GM23338 (cell line): ENCODE results near the gene NAALADL2. TPM values are rescaled to one million over a fixed set of nuclear protein-coding genes. Genes with fewer than 3 reads are reported as not detected.

Experiments used
- ATAC-seq: fragments of 200-7000 bp; cut with Tn5 transposase; 3 replicates; pipeline ENCODE4 v1.9.1; 2020
- DNase-seq: peaks from one replicate; pipeline ENCODE4 v3.0.0-alpha.2; 2015; ENCODE audit warnings: low spot score
- H2AFZ ChIP-seq: fragments of 200-600 bp; sonication (generic); 2 replicates; pipeline ENCODE4 v1.8.0; 2016; ENCODE audit warnings: antibody characterized with exemption, mild to moderate bottlenecking, moderate library complexity
- H3F3A ChIP-seq: fragments of 200-600 bp; sonication (generic); replicated peaks from 2 replicates; pipeline ENCODE4 v1.8.0; 2017; ENCODE audit warnings: antibody characterized with exemption, mixed run types, low read depth
- H3K27ac ChIP-seq: fragments of 200-600 bp; sonication (generic); 2 replicates; pipeline ENCODE4 v1.6.1; 2016; ENCODE audit warnings: low read depth
- H3K27me3 ChIP-seq: fragments of 200-600 bp; sonication (generic); 2 replicates; pipeline ENCODE4 v1.8.0; 2016; ENCODE audit warnings: mild to moderate bottlenecking, mixed run types, moderate library complexity; ENCODE audit not compliant: insufficient read depth
- H3K36me3 ChIP-seq: fragments of 200-600 bp; sonication (generic); 2 replicates; pipeline ENCODE4 v1.8.0; 2016; ENCODE audit warnings: mild to moderate bottlenecking; ENCODE audit not compliant: insufficient read depth
- H3K4me1 ChIP-seq: fragments of 200-600 bp; sonication (generic); 2 replicates; pipeline ENCODE4 v1.8.0; 2016; ENCODE audit warnings: mild to moderate bottlenecking, moderate library complexity; ENCODE audit not compliant: insufficient read depth
- H3K4me2 ChIP-seq: fragments of 200-600 bp; sonication (generic); 2 replicates; pipeline ENCODE4 v1.7.1; 2017; ENCODE audit warnings: mixed run types
- H3K4me3 ChIP-seq: fragments of 200-600 bp; sonication (generic); 2 replicates; pipeline ENCODE4 v1.6.1; 2016; ENCODE audit warnings: mixed run types
- H3K79me2 ChIP-seq: fragments of 200-600 bp; sonication (generic); replicated peaks from 2 replicates; pipeline ENCODE4 v1.8.0; 2017; ENCODE audit warnings: mild to moderate bottlenecking; ENCODE audit not compliant: insufficient read depth
- H3K9me2 ChIP-seq: fragments of 200-600 bp; sonication (generic); 2 replicates; pipeline ENCODE4 v1.8.0; 2017; ENCODE audit not compliant: insufficient read depth
- H4K20me1 ChIP-seq: fragments of 200-600 bp; sonication (generic); replicated peaks from 2 replicates; pipeline ENCODE4 v1.8.0; 2017; ENCODE audit warnings: mild to moderate bottlenecking; ENCODE audit not compliant: insufficient read depth
- H3K27ac Mint-ChIP-seq: 2 replicates; pipeline ENCODE4 v1.8.0; 2020; ENCODE audit warnings: inconsistent platforms, mild to moderate bottlenecking, moderate library complexity, mixed read lengths
- H3K27me3 Mint-ChIP-seq: 3 replicates; pipeline ENCODE4 v1.8.0; 2022; ENCODE audit warnings: low read depth, mild to moderate bottlenecking, moderate library complexity, mixed read lengths, inconsistent platforms; ENCODE audit not compliant: insufficient read depth, poor library complexity
- H3K36me3 Mint-ChIP-seq: 3 replicates; pipeline ENCODE4 v1.8.0; 2021; ENCODE audit warnings: low read depth, mild to moderate bottlenecking, inconsistent platforms, moderate library complexity, mixed read lengths
- H3K4me1 Mint-ChIP-seq: 3 replicates; pipeline ENCODE4 v1.8.0; 2020; ENCODE audit warnings: mild to moderate bottlenecking, inconsistent platforms, mixed read lengths
- H3K4me3 Mint-ChIP-seq: 3 replicates; pipeline ENCODE4 v1.8.0; 2021; ENCODE audit warnings: moderate library complexity, mild to moderate bottlenecking, inconsistent platforms, mixed read lengths
- H3K9me3 Mint-ChIP-seq: 3 replicates; pipeline ENCODE4 v1.8.0; 2020; ENCODE audit warnings: moderate library complexity, mild to moderate bottlenecking, inconsistent platforms, mixed read lengths
- CREB1 ChIP-seq: fragments of 250-450 bp; sonication (Bioruptor Pico); IDR thresholded peaks from 2 replicates; pipeline ENCODE4 v1.5.0; 2020; ENCODE audit warnings: low read depth, mild to moderate bottlenecking, moderate library complexity
- CTCF ChIP-seq, 2 experiments: fragments of 200-600 bp in 1 of 2; sonication (generic) in 1 of 2; conservative IDR thresholded peaks; 2 replicates each; pipeline versions ENCODE4 v1.5.1 to v1.6.1; 2016 to 2017; ENCODE audit warnings: antibody characterized with exemption in 2 of 2, low read depth in 2 of 2, mild to moderate bottlenecking in 2 of 2, moderate library complexity in 1 of 2
- ETS1 ChIP-seq: IDR thresholded peaks from 2 replicates; pipeline ENCODE4 v1.6.1; 2016; ENCODE audit warnings: antibody characterized with exemption
- EZH2 ChIP-seq: fragments of 200-600 bp; sonication (generic); IDR thresholded peaks from one replicate; pipeline ENCODE4 v1.8.0; 2017; ENCODE audit warnings: antibody characterized with exemption, mild to moderate bottlenecking, low read depth; ENCODE audit not compliant: unreplicated experiment
- EZH2phosphoT487 ChIP-seq: fragments of 200-600 bp; sonication (generic); IDR thresholded peaks from one replicate; pipeline ENCODE4 v1.8.1; 2018; ENCODE audit warnings: antibody characterized with exemption; ENCODE audit not compliant: unreplicated experiment
- JUNB ChIP-seq: IDR thresholded peaks from one replicate; pipeline ENCODE4 v1.6.1; 2016; ENCODE audit warnings: antibody characterized with exemption; ENCODE audit not compliant: unreplicated experiment
- NANOG ChIP-seq: IDR thresholded peaks from 2 replicates; pipeline ENCODE4 v1.6.1; 2016; ENCODE audit warnings: antibody characterized with exemption, borderline replicate concordance
- POLR2AphosphoS5 ChIP-seq: IDR thresholded peaks from 2 replicates; pipeline ENCODE4 v1.6.1; 2016; ENCODE audit warnings: antibody characterized with exemption, low read depth
- REST ChIP-seq: IDR thresholded peaks from one replicate; pipeline ENCODE4 v1.6.1; 2018; ENCODE audit warnings: antibody characterized with exemption; ENCODE audit not compliant: unreplicated experiment
- STAT1 ChIP-seq: IDR thresholded peaks from one replicate; pipeline ENCODE4 v1.6.1; 2016; ENCODE audit warnings: antibody characterized with exemption; ENCODE audit not compliant: unreplicated experiment
- ZNF114 ChIP-seq: fragments of 250-450 bp; sonication (Bioruptor Pico); IDR thresholded peaks from 2 replicates; pipeline ENCODE4 v1.5.0; 2020; ENCODE audit warnings: mild to moderate bottlenecking, moderate library complexity
- ZNF331 ChIP-seq: fragments of 250-450 bp; sonication (Bioruptor Pico); IDR thresholded peaks from 2 replicates; pipeline ENCODE4 v1.5.0; 2020; ENCODE audit warnings: low read depth, mild to moderate bottlenecking, moderate library complexity
- ZNF462 ChIP-seq: fragments of 250-450 bp; sonication (Bioruptor Pico); IDR thresholded peaks from 2 replicates; pipeline ENCODE4 v1.5.0; 2020; ENCODE audit warnings: mild to moderate bottlenecking, moderate library complexity
- polyA plus RNA-seq: library from polyadenylated mRNA; unstranded; fragments of >200 nt; fragmentation: Nextera tagmentation; extraction: Ambion mirVana; gene quantifications from 2 replicates; pipeline ENCODE4 v1.2.1, GENCODE V29; 2016
- total RNA-seq: library from RNA; depleted of rRNA; stranded (reverse); fragments of >200 nt; shearing (Covaris generic); gene quantifications from 2 replicates; pipeline ENCODE4 v1.2.3, GENCODE V29; 2014

Gene NAALADL2
- total and polyA plus RNA-seq, 2 experiments from 2014 or later = 1.6 to 2.6 TPM

GRCh38 chr3:175184392-175184791 lies 325.3 kb downstream of the NAALADL2 start:
- Histone ChIP-seq H3K9me2 (no peaks in the 10 kb centered on the region), H3K4me3 (no peak overlapping the region), H3K4me1 (no peaks in the 10 kb centered on the region), H3K4me2 (no peak overlapping the region), H3K36me3 (no peaks in the 10 kb centered on the region), H2AFZ (no peak overlapping the region), H3K79me2 (no peaks in the 10 kb centered on the region), H4K20me1 (no peaks in the 10 kb centered on the region), H3K27me3 (no peaks in the 10 kb centered on the region), H3F3A (no peaks in the 10 kb centered on the region), H3K27ac (no peak overlapping the region)
- peaks cover 4% of the 10 kb centered on the region for H3K27me3 Mint-ChIP-seq
- H3K27ac Mint-ChIP-seq = no peak overlapping the region
- H3K9me3 Mint-ChIP-seq = no peaks in the 10 kb centered on the region
- DNase-seq = no peak
- no peak for ATAC-seq
- TF ChIP-seq NANOG = no peak
- no peak for TF ChIP-seq STAT1
- TF ChIP-seq POLR2AphosphoS5 = no peak
- no peak for TF ChIP-seq ZNF331 (CRISPR knock-in tag)
- no peak for TF ChIP-seq ZNF462 (CRISPR knock-in tag)
- no peak for TF ChIP-seq ZNF114 (CRISPR knock-in tag)
- no peak for TF ChIP-seq EZH2phosphoT487
- no peak for TF ChIP-seq ETS1
- TF ChIP-seq REST = no peak
- TF ChIP-seq EZH2 = no peak
- TF ChIP-seq CREB1 (CRISPR knock-in tag) = no peak
- TF ChIP-seq JUNB = no peak
- TF ChIP-seq CTCF (conservative IDR thresholded peaks at IDR 0.05; ENCODE audit: low read depth in 2 of 2) = no peak
- H3K4me3 Mint-ChIP-seq = no peak overlapping the region
- H3K36me3 Mint-ChIP-seq = no peaks in the 10 kb centered on the region
- H3K4me1 Mint-ChIP-seq = peaks cover 3% of the 10 kb centered on the region; the same call in 1 of the 3 replicates
